ENCODE data around the gene CCDC12.

CCDC12 gene

GRCh38 chr3:46971742-46972141, 4.8 kb downstream of the CCDC12 start:
- ATAC-seq = no peak
- TF ChIP-seq ZNF565 (CRISPR knock-in tag; conservative IDR thresholded peaks at IDR 0.05; ENCODE audit: low read depth) (no peak), PPARA (CRISPR knock-in tag; IDR thresholded peaks at IDR 0.05; ENCODE audit: borderline replicate concordance) (no peak), RARB (CRISPR knock-in tag; IDR thresholded peaks at IDR 0.05) (no peak), TOX (CRISPR knock-in tag; IDR thresholded peaks at IDR 0.05; ENCODE audit: borderline replicate concordance) (no peak), ZFP3 (CRISPR knock-in tag; IDR thresholded peaks at IDR 0.05) (no peak), GLIS3 (CRISPR knock-in tag; IDR thresholded peaks at IDR 0.05) (no peak), CSDC2 (CRISPR knock-in tag; IDR thresholded peaks at IDR 0.05) (no peak), TCF4 (CRISPR knock-in tag; IDR thresholded peaks at IDR 0.05; ENCODE audit: borderline replicate concordance) (no peak), ARNTL (CRISPR knock-in tag; IDR thresholded peaks at IDR 0.05; ENCODE audit: borderline replicate concordance, low read depth) (no peak), ESRRG (CRISPR knock-in tag; IDR thresholded peaks at IDR 0.05) (no peak), SNAI2 (CRISPR knock-in tag; IDR thresholded peaks at IDR 0.05) (no peak), ZNF8 (CRISPR knock-in tag; IDR thresholded peaks at IDR 0.05) (no peak), ISL1 (CRISPR knock-in tag; IDR thresholded peaks at IDR 0.05) (no peak), POU6F1 (CRISPR knock-in tag; IDR thresholded peaks at IDR 0.05; ENCODE audit: borderline replicate concordance, low read depth) (no peak), ZNF70 (CRISPR knock-in tag; IDR thresholded peaks at IDR 0.05) (no peak), OSR1 (CRISPR knock-in tag; IDR thresholded peaks at IDR 0.05) (no peak), PATZ1 (CRISPR knock-in tag; IDR thresholded peaks at IDR 0.05; ENCODE audit: borderline replicate concordance) (no peak), CSRNP3 (CRISPR knock-in tag; IDR thresholded peaks at IDR 0.05) (no peak), CREB5 (CRISPR knock-in tag; IDR thresholded peaks at IDR 0.05; ENCODE audit: low read depth) (no peak)

GRCh38 chr3:46971151-46971550, 5.4 kb downstream of the CCDC12 start:
- no peak for TF ChIP-seq SNAI2 (CRISPR knock-in tag; IDR thresholded peaks at IDR 0.05)
- TF ChIP-seq CREB5 (CRISPR knock-in tag; IDR thresholded peaks at IDR 0.05; ENCODE audit: low read depth) = no peak
- no peak for TF ChIP-seq ISL1 (CRISPR knock-in tag; IDR thresholded peaks at IDR 0.05)
- ATAC-seq = no peak

- TF ChIP-seq GLIS3 (CRISPR knock-in tag; IDR thresholded peaks at IDR 0.05) = no peak
- TF ChIP-seq TSHZ2 (CRISPR knock-in tag; IDR thresholded peaks at IDR 0.05) = no peak
- no peak for TF ChIP-seq ZFP3 (CRISPR knock-in tag; IDR thresholded peaks at IDR 0.05)
- TF ChIP-seq TOX (CRISPR knock-in tag; IDR thresholded peaks at IDR 0.05; ENCODE audit: borderline replicate concordance) = no peak
- TF ChIP-seq ZNF70 (CRISPR knock-in tag; IDR thresholded peaks at IDR 0.05) = no peak
- TF ChIP-seq ISL1 (CRISPR knock-in tag; IDR thresholded peaks at IDR 0.05) = no peak
- TF ChIP-seq TCF4 (CRISPR knock-in tag; IDR thresholded peaks at IDR 0.05; ENCODE audit: borderline replicate concordance) = no peak
- no peak for TF ChIP-seq OSR1 (CRISPR knock-in tag; IDR thresholded peaks at IDR 0.05)
- ATAC-seq = peak; percentile 24; the same call in 2 of the 3 replicates
Measured at GRCh38 chr3:46970391-46971091, 6.0 kb downstream of the CCDC12 start.

Data from SK-N-SH treated with all-trans-retinoic acid at 6 μM for 48 hours (cell line).